T-helper 1 cell (primary cell): ENCODE measurements around the gene OR51A4.
"Not testable (repeated sequence)": the region's sequence is repeated elsewhere in the genome, so short reads cannot be mapped to it uniquely, and the experiment has no call there.

ENCODE experiments used
- DNase-seq, 5 donors: peaks; one replicate each; pipeline ENCODE4 v3.0.0-alpha.2; 2012 to 2020
- total RNA-seq, 4 donors: gene quantifications; one replicate each; lab custom pipeline; 2026; lab: John Stamatoyannopoulos, UW

OR51A4 gene
- 0 reads per million in 4 donors for total RNA-seq

- no peak for DNase-seq
Observed at GRCh38 chr11:4947505-4947904, at the start of gene OR51A4. OR51A4 (minus strand) TSS chr11:4947605; CDS start chr11:4947100, 505 bp downstream.

- DNase-seq: no peak
Observed at GRCh38 chr11:4994551-4994950, 47.1 kb upstream of the OR51A4 start, which contains the start of gene OR51L1. OR51L1 (plus strand) TSS chr11:4994851; CDS start chr11:4998983, 4,132 bp downstream.

GRCh38 chr11:4991060-4991459 lies 43.7 kb upstream of the OR51A4 start:
- no peak for DNase-seq

GRCh38 chr11:4983841-4984240 lies 36.4 kb upstream of the OR51A4 start:
- no peak for DNase-seq

- DNase-seq: no peak
Observed at GRCh38 chr11:4982678-4983077, 35.3 kb upstream of the OR51A4 start.

GRCh38 chr11:4979036-4979435 lies 31.6 kb upstream of the OR51A4 start:
- no peak for DNase-seq

- no peak for DNase-seq
Observed at GRCh38 chr11:4975436-4975835, 28.0 kb upstream of the OR51A4 start.

- DNase-seq: no peak
Observed at GRCh38 chr11:4962816-4963215, 15.4 kb upstream of the OR51A4 start.

- DNase-seq: no peak
Observed at GRCh38 chr11:4960877-4961276, 13.5 kb upstream of the OR51A4 start.

- no peak for DNase-seq
Observed at GRCh38 chr11:4957396-4957795, 10.0 kb upstream of the OR51A4 start.

- DNase-seq: not testable (repeated sequence)
Observed at GRCh38 chr11:4955613-4956012, 8.2 kb upstream of the OR51A4 start, which contains the start of gene OR51A2. OR51A2 (minus strand) TSS chr11:4955713; CDS start chr11:4955713, 0 bp downstream.

GRCh38 chr11:4936745-4937144 lies 10.7 kb downstream of the OR51A4 start:
- no peak for DNase-seq

- no peak for DNase-seq
Observed at GRCh38 chr11:4932751-4933150, 14.7 kb downstream of the OR51A4 start.

- DNase-seq: no peak
Observed at GRCh38 chr11:4926608-4927007, 20.8 kb downstream of the OR51A4 start.

GRCh38 chr11:4924239-4924638 lies 23.2 kb downstream of the OR51A4 start, which contains the start of gene OR51G1:
OR51G1 (minus strand) TSS chr11:4924339; CDS start chr11:4924339, 0 bp downstream.
- no peak for DNase-seq

- no peak for DNase-seq
Observed at GRCh38 chr11:4922304-4922703, 25.1 kb downstream of the OR51A4 start.

GRCh38 chr11:4921796-4922195 lies 25.6 kb downstream of the OR51A4 start:
- no peak for DNase-seq

GRCh38 chr11:4919250-4919649 lies 28.2 kb downstream of the OR51A4 start, which contains the start of gene OR51G2:
OR51G2 (minus strand) TSS chr11:4919350; CDS start chr11:4915663, 3,687 bp downstream.
- no peak for DNase-seq

- no peak for DNase-seq
Observed at GRCh38 chr11:4916581-4916980, 30.8 kb downstream of the OR51A4 start.

GRCh38 chr11:4903484-4903883 lies 43.9 kb downstream of the OR51A4 start, which contains the start of gene OR51A7:
OR51A7 (plus strand) TSS chr11:4903783; CDS start chr11:4907370, 3,587 bp downstream.
- no peak for DNase-seq
